HUES48 (cell line): Measurements from ENCODE around the gene PAPPA.

Experiments used
- H3K27ac ChIP-seq: one replicate; pipeline ENCODE4 v1.7.0; 2013; ENCODE audit warnings: low read depth, low read length, inconsistent platforms
- H3K27me3 ChIP-seq: 2 replicates; pipeline ENCODE4 v1.6.1; 2013; ENCODE audit warnings: mild to moderate bottlenecking, low read length; ENCODE audit not compliant: control insufficient read depth, insufficient read depth
- H3K36me3 ChIP-seq: 2 replicates; pipeline ENCODE4 v1.6.1; 2013; ENCODE audit warnings: low read length; ENCODE audit not compliant: control insufficient read depth, insufficient read depth
- H3K4me1 ChIP-seq: 2 replicates; pipeline ENCODE4 v1.6.1; 2013; ENCODE audit warnings: mild to moderate bottlenecking, low read length; ENCODE audit not compliant: control insufficient read depth, insufficient read depth
- H3K4me3 ChIP-seq: 2 replicates; pipeline ENCODE4 v1.5.1; 2013; ENCODE audit warnings: mild to moderate bottlenecking, low read depth, low read length
- H3K9ac ChIP-seq: 2 replicates; pipeline ENCODE4 v1.6.1; 2013; ENCODE audit warnings: mild to moderate bottlenecking, low read depth, low read length, moderate library complexity
- H3K9me3 ChIP-seq: 2 replicates; pipeline ENCODE4 v1.6.1; 2013; ENCODE audit warnings: low read length; ENCODE audit not compliant: control insufficient read depth, insufficient read depth

The PAPPA gene

DNA sequence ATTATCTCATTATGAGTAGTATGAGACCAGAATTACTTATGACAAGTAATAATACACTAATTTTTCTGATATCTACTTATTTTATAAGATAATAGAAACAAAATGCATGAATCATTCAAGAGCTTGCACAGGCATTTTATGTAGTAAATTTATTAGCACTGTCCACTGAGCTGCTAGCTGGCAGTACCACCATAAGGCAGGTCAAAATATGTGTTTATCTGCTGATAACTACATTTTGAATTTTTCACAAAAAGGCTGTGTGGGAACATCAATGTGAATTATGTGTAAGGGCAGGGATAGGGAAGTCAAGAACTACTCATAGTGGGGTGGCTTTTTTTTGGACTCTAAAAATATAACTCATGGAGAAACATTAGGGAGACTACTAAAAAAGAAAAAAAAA lies 249.6 kb downstream of the PAPPA start:
- H3K27ac ChIP-seq = no peak overlapping the region
- H3K4me3 ChIP-seq = no peak overlapping the region
- no peak overlapping the region for H3K9ac ChIP-seq
- H3K36me3 ChIP-seq = no peaks in the 10 kb centered on the region
- no peaks in the 10 kb centered on the region for H3K4me1 ChIP-seq
- H3K9me3 ChIP-seq = no peaks in the 10 kb centered on the region
- H3K27me3 ChIP-seq = no peaks in the 10 kb centered on the region

DNA sequence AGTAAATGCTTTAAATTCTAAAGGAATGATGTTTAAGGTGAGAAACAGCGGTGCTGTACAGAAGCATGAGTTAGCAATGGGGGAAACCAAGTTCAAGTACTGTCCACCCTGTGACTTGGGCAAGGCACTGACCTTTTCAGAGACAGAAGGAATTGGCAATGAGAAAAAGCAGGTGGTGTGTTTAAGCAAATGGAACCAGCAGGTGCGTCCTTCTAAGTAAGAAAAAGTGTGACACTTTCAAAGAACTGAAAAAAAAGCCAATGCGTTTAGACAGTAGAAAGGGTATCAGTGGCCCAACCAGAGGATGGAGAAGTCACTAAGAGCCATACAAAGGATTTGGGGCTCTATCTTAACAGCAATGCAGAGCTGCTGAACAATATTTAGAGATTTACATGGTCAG lies 250.6 kb downstream of the PAPPA start:
- Histone ChIP-seq H3K4me1 (no peaks in the 10 kb centered on the region), H3K9ac (no peak overlapping the region), H3K36me3 (no peaks in the 10 kb centered on the region), H3K27me3 (no peaks in the 10 kb centered on the region), H3K27ac (no peak overlapping the region), H3K4me3 (no peak overlapping the region), H3K9me3 (no peaks in the 10 kb centered on the region)

DNA sequence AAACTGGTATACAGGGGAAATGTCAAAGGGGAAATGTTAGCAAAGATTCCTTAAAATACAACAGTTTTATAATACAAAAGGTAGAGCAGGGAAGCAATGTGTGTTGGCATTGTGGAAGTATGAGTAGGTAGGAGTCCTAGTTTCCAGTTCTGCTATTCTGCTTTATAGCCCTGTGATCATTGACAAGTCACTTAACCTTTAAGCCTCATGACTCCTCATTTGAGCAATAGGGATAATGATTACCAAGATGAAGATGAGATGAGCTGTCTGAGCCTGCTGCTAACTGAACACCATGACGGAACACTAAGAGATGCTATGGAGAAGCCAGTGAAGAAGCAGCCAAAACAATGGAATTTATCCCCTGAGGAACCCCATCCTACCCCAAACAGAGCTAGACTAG lies 251.7 kb downstream of the PAPPA start:
- Histone ChIP-seq H3K9ac (no peak overlapping the region), H3K4me1 (no peaks in the 10 kb centered on the region), H3K27me3 (no peaks in the 10 kb centered on the region), H3K4me3 (no peak overlapping the region), H3K27ac (no peak overlapping the region), H3K36me3 (no peaks in the 10 kb centered on the region), H3K9me3 (no peaks in the 10 kb centered on the region)

DNA sequence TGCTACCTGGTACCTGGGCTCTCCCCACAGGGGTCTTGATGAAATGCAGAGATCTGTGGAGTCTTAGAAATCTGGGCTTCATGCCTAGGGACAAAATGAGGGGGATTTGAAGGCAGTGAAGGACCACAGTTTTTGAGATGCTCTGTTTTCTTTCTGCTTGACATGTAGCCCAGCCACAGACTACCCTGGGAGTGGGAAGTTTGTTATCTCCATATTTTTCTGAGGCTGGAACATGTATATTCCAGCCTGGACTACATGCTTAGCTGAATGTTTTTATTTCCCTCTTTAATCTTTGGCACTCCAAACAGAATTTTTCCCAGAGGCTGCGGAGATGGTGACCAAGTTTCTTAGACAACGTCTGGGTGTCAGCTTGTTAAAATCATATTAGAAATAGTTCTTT lies 252.9 kb downstream of the PAPPA start:
- H3K27me3 ChIP-seq = no peaks in the 10 kb centered on the region
- H3K4me3 ChIP-seq = no peak overlapping the region
- H3K9ac ChIP-seq = no peak overlapping the region
- H3K36me3 ChIP-seq = no peaks in the 10 kb centered on the region
- H3K4me1 ChIP-seq = no peaks in the 10 kb centered on the region
- no peaks in the 10 kb centered on the region for H3K9me3 ChIP-seq
- no peak overlapping the region for H3K27ac ChIP-seq

DNA sequence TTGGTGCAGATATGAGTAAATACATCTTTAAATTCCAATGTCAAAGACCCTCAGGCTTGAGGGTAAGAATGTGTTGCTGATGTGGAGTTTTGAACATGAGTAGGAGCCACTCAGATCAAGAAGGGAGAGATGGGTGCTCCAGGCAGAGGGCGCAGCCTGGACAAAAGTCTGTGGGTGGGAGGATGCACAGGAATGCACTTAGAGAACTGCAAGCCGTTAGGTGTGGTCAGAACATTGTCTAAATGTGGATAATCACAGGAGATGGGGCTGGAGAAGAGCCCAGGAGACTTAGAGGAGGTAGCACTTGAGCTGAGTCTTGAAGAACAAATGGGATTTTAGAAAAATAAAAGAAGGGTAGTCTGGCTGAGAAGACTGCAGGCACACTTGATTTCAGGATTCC lies 255.5 kb downstream of the PAPPA start:
- H3K9ac ChIP-seq = no peak overlapping the region
- no peaks in the 10 kb centered on the region for H3K4me1 ChIP-seq
- no peaks in the 10 kb centered on the region for H3K36me3 ChIP-seq
- no peaks in the 10 kb centered on the region for H3K27me3 ChIP-seq
- no peak overlapping the region for H3K4me3 ChIP-seq
- no peak overlapping the region for H3K27ac ChIP-seq
- no peaks in the 10 kb centered on the region for H3K9me3 ChIP-seq

DNA sequence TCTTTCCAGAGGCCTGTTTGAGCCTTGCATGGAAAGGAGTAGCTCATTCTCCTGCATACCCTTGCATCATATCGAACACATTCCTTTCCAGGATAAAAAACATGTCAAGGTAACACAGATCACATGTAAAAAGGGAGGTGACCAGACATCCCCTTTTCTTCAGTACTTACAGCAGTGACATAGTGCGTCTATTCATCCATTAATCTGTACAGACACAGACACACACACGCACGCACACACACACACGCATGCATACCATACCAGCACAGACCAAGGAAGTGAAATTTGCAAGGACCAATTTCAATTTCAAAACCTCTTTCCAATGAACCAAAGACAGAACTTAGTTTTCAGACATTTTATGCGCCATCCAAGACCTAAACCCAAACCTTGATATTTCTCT lies 256.0 kb downstream of the PAPPA start:
- no peaks in the 10 kb centered on the region for H3K36me3 ChIP-seq
- no peak overlapping the region for H3K9ac ChIP-seq
- no peaks in the 10 kb centered on the region for H3K27me3 ChIP-seq
- no peak overlapping the region for H3K27ac ChIP-seq
- H3K9me3 ChIP-seq = no peaks in the 10 kb centered on the region
- no peak overlapping the region for H3K4me3 ChIP-seq
- H3K4me1 ChIP-seq = no peaks in the 10 kb centered on the region

DNA sequence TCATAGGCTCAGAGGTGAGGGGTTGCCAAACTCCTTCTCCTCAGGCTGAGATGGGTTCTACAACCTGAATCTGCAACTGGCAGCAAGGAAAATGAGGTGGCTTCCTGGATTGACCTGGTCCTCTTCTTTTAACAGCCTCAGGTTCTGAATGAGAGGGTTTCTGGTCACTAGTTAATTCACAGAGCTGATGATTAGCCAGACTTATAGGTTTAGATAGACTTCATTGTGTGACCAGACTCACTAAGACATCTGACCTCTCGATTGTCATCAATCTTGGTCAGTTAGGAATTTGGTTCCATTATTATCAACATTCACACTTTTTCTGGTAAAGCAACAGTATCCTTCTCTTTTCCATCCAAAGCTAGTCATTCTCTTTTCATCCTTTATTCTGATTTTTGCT lies 257.9 kb downstream of the PAPPA start:
- no peak overlapping the region for H3K9ac ChIP-seq
- no peaks in the 10 kb centered on the region for H3K27me3 ChIP-seq
- no peaks in the 10 kb centered on the region for H3K36me3 ChIP-seq
- no peak overlapping the region for H3K27ac ChIP-seq
- H3K9me3 ChIP-seq = no peaks in the 10 kb centered on the region
- H3K4me1 ChIP-seq = no peaks in the 10 kb centered on the region
- H3K4me3 ChIP-seq = no peak overlapping the region

DNA sequence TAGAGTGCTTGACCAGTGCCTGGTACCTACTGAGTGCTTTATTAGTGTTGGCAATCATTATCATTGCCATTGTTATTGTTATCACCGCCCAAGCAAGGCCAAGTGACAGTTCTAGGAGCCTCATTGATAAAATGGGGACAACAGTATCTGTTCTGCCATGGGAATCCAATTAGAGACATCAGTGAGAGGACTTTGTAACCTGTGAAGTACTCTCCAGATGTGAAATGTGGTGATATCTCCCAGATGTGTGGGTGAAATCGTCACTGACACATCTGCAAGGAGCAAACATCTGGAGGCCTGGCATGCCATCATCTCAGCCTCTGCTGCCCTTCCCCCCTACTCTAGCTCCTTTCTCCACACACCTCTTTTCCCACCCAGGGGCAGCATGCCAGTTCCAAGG lies 260.8 kb downstream of the PAPPA start:
- Histone ChIP-seq H3K27me3 (no peaks in the 10 kb centered on the region), H3K27ac (no peak overlapping the region), H3K36me3 (no peaks in the 10 kb centered on the region), H3K4me3 (no peak overlapping the region), H3K9me3 (no peaks in the 10 kb centered on the region), H3K4me1 (no peaks in the 10 kb centered on the region), H3K9ac (no peak overlapping the region)

DNA sequence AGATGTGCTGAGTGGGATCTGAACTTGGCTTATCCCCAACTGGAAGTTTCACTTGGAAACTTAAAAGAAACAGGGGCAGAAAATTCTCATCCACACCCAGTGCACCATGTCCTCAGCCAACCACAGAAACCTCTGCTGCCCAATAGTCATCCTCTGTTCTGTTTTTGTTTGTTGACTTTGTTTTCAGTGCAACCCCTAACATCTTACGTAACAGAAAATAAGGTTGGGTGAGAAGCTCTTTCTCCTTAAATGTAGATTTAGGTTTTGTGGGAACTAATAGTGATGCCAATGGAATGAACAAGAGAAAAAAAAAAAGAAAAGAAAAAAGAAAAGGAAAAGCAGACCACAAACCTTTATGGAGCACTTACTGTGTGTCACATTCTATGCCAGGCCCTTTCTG lies 262.8 kb downstream of the PAPPA start:
- no peaks in the 10 kb centered on the region for H3K9me3 ChIP-seq
- H3K27ac ChIP-seq = no peak overlapping the region
- H3K4me3 ChIP-seq = no peak overlapping the region
- H3K36me3 ChIP-seq = no peaks in the 10 kb centered on the region
- no peak overlapping the region for H3K9ac ChIP-seq
- no peaks in the 10 kb centered on the region for H3K4me1 ChIP-seq
- H3K27me3 ChIP-seq = no peaks in the 10 kb centered on the region

DNA sequence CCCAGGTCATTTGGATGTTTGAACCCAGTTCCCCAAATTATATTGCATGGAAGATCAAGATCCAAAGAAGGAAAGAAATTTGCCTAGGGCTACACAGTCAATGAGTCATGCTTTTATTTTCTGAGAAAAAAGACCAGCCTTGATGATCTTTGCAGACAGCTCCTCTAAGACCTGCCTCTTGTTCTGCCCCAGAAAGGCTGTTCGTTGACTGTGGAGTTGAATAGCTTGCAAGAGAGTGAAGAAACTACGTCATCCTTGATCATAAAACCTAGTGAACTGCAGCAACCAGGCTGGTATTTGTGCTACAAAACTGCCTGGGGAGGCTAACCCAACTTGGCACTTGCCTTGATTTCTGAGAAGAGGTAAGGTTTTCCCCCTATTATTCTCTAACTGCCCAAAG lies 263.9 kb downstream of the PAPPA start:
- H3K4me1 ChIP-seq = no peaks in the 10 kb centered on the region
- H3K9me3 ChIP-seq = no peaks in the 10 kb centered on the region
- no peaks in the 10 kb centered on the region for H3K27me3 ChIP-seq
- H3K36me3 ChIP-seq = no peaks in the 10 kb centered on the region
- no peak overlapping the region for H3K27ac ChIP-seq
- no peak overlapping the region for H3K4me3 ChIP-seq
- no peak overlapping the region for H3K9ac ChIP-seq

DNA sequence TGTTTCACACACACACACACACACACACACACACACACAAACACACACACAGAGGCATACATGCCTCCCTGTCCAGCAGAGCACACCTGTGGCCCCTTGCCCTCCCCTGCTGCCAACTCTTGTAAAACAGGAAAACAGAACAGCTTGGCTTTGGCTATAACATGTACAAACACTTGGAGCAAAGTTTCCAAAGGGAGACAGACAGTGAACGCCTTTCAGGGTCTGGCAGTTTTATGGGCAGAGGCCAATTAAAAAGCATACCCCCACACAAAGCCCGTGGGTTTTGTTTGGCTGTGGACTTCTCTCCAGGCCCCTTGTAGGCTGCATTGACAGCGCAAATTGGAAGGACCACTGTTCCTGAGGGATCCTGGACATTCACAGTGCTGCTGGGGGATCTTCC lies 265.6 kb downstream of the PAPPA start:
- Histone ChIP-seq H3K36me3 (no peaks in the 10 kb centered on the region), H3K4me3 (no peak overlapping the region), H3K27ac (no peak overlapping the region), H3K27me3 (no peaks in the 10 kb centered on the region), H3K9me3 (no peaks in the 10 kb centered on the region), H3K9ac (no peak overlapping the region), H3K4me1 (no peaks in the 10 kb centered on the region)

DNA sequence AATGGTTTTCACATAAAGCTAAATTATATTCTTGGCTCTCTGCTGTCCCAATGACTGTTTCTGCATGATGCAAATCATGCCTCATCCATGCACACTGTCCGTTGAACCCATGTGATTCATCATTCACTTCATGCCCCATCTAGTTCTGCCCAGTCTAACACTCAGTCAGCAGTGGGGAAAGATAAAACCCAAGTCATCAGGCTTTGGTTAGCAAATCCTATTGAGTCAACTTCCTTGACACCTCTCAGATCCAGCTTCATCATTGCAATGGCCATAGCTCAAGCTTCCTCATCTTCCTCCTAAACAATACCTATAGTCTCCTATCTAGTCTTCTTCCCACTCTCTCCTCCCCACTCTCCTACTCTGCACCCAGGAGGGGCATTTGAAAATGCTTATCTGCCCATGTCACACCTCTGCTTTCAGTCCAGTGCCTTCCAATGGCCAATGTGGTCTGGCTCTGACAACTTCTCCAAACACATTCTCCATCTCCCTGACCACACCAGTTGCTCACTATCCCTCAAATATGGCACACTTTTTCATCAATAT lies 267.5 kb downstream of the PAPPA start:
- Histone ChIP-seq H3K27me3 (no peaks in the 10 kb centered on the region), H3K36me3 (no peaks in the 10 kb centered on the region), H3K4me3 (no peak overlapping the region), H3K27ac (no peak overlapping the region), H3K4me1 (no peaks in the 10 kb centered on the region), H3K9ac (no peak overlapping the region), H3K9me3 (no peaks in the 10 kb centered on the region)
